NCI-H1105 (cell line): ENCODE measurements around the gene ZNF174.
A peak's percentile ranks its signal among the peaks of the same experiment; 100 is the strongest.

ENCODE experiments used
- DNase-seq: peaks from one replicate; lab custom pipeline; 2025; lab: John Stamatoyannopoulos, UW

The ZNF174 gene

DNA sequence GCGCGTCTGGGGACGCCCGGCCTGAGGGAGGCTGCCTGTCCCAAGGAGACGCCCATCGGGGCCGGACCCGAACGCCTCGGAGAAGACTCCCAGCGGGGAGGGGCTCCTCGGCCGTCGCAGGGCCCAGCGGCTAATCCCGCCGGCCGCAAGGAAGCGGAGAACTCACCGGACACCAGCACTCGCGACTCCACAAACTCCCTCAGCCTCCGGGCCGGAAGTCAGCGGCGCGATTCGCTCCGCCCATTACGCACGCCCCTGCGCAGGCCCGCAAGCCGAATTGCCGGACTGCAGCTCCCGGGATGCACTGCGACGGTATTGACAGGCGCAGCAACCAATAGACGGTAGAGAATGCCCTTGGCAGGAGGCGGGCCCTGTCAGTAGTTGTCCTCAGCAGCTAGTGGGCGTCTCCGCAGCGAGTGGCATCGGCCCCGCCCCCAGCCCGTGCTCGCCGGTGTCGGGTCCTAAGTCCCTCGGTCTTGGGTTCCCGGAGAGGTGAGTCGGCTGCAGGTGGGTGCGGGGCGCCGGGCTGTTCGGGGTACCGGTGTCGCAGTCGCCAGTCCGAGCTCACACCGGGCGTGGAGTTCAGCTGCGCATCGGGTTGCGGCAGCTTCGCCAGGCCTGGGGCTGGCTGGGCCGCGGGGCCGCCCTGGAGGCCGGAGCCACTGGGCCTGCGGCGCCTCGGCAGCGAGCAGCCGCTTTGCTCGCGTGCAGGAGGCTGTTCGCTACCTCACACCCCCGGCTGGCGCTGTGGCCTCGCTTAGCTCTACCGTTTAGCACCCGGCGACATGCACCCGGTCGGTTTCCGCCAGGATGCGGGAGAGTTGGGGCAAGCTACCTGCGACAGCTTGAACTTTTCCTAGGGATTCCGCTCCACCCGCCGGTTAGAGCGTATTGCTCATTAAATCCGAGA is at the start of gene ZNF174, which contains the start of gene ZSCAN32:
Gene ZNF174 (plus strand): TSS at position 437 of the 910 bp plus-strand sequence. CDS start 790 bp downstream, outside the sequence.
Gene ZSCAN32 (minus strand): TSS at position 226 of the 910 bp plus-strand sequence. CDS start 3,447 bp downstream, outside the sequence.
- peak; percentile 85 for DNase-seq

DNA sequence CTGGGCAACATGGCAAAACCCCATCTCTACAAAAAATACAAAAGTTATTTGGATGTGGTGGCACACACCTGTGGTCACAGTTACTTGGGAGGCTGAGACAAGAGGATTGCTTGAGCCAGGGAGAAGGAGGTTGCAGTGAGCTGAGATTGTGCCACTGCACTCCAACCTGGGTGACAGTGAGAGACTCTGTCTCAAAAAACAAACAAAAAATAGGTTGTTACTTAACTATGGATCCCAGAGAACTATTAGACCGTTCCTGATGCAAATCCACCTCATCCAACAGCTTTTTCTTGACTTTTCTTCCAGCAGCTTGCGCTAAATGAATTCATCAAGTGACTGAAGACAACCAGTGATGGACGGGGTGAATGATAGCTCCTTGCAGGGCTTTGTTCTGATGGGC is 45.4 kb upstream of the ZNF174 start, which contains the start of gene OR2C1:
Gene OR2C1 (plus strand): TSS at position 301 of the 400 bp plus-strand sequence. CDS start 52 bp downstream, at position 353.
- DNase-seq, result no peak

DNA sequence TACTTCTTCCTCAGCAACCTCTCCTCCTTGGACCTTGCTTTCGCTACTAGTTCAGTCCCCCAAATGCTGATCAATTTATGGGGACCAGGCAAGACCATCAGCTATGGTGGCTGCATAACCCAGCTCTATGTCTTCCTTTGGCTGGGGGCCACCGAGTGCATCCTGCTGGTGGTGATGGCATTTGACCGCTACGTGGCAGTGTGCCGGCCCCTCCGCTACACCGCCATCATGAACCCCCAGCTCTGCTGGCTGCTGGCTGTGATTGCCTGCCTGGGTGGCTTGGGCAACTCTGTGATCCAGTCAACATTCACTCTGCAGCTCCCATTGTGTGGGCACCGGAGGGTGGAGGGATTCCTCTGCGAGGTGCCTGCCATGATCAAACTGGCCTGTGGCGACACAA is 44.9 kb upstream of the ZNF174 start:
- no peak for DNase-seq

DNA sequence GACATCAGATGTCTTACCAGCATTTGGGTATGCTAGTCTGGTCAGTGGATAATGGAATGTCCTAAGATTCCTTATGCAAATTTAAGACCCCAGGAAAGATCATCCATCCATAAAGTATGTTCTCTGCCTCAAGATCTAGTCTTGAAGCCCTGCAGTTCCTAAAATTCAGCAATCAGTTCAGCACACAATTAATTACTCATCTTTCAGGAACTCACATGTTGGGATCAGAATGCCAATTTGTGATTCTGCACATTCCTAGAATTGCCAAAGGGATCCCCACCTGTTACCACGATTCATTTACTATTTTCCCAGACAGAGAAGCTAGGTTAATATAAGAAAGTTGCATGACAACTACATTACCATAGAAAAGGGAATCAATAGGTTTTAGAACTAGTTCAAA is 42.1 kb upstream of the ZNF174 start:
- DNase-seq, result no peak

DNA sequence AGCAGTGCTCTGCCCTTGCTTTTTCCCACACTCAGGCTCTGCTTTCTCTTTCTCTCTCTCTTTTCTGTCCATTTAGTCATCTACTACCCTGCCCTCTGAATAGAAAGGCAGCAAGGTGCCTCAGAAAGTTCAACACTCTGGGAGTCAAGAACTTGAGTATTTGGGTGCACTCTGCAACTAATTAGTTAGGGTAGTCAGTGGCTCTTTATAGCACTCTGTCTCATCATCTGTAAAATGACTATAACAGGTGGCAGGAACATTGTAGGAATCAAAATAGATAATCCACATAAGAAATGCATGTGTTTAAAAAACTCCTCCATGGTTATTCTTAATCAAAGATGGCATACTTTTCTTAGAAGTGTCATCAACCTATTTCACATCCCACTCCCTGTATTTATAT is 38.1 kb upstream of the ZNF174 start:
- DNase-seq, result no peak

DNA sequence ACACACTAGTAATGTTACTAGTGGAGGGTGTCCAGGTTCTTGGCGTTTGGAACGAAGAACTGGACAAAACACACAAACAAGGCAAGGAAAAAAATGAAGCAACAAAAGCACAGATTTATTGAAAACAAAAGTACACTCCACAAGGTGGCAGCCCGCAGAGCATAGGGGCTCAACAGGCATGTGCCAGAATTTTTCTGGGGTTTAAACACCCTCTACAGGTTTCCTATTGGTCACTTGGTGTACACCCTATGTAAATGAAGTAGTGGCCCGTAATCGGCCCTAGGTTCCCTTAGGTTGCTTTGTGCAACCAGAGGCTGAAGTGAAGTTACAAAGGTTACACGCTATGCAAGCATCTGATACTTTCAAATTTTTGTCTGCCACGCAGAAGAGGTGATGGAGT is 37.2 kb upstream of the ZNF174 start:
- DNase-seq, result no peak

DNA sequence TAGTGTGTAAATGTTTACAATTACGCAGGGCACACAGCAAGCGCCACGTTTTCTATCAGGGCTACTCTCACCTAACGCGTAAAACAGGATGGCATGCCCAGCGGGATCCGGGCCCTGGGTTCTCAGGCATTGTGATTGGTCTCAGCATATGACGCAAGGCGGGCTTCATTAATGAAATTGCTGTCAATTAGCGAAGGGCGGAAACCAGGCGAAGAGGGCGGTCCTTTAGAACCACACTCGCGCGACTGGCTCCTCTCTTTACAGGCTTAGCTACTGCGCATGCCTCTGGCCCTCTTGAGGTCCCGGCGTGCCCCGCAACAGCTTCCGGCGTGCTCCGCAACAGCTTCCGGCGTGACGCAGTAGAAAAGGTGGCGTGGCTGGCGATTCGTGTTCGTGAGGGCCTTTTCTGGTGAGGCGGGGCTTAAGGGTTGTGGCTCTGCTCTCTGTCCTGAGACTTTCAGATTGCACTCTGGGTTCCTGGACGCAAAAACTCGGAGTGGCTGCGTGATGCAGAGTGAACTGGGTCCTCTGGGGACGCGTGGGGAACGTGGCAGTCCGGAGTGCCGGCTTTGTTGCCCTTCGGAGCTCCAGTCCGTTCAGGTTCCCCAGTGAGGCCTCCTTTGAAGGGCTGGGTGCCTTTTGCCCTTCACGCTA is 36.1 kb upstream of the ZNF174 start:
- no peak for DNase-seq

DNA sequence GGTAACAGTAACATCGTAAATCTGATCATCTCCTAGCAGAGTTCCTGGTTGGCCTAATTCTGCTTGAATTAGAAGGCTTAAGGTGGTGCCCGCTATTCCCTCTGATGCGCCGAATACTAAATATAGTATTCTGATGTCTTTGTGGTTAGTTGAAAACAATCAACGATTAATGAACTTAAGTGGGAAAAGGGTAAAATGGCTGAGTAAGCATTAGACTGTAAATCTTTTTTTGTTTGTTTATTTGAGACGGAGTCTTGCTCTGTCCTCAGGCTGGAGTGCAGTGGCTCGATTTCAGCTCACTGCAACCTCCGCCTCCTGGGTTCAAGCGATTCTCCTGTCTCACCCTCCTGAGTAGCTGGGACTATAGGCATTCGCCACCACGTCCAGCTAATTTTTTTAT is 31.9 kb upstream of the ZNF174 start:
- no peak for DNase-seq

DNA sequence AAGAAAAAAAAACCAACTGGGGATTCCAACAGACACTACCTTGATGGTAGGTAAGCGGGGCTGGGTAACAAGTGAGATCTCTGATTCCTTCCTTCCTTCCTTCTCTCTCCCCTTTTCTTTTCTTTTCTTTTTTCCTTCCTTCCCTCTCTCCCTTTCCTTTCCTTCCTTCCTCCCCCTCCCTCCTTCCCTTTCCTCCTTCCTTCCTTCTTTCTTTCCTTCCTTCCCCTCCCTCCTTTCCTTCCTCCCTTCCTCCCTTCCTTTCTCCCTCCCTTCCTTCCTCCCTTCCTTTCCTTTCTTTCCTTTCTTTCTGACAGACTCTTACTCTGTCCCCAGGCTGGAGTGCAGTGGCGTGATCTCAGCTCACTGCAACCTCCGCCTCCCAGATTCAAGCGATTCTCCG is 25.3 kb upstream of the ZNF174 start:
- DNase-seq, result no peak

DNA sequence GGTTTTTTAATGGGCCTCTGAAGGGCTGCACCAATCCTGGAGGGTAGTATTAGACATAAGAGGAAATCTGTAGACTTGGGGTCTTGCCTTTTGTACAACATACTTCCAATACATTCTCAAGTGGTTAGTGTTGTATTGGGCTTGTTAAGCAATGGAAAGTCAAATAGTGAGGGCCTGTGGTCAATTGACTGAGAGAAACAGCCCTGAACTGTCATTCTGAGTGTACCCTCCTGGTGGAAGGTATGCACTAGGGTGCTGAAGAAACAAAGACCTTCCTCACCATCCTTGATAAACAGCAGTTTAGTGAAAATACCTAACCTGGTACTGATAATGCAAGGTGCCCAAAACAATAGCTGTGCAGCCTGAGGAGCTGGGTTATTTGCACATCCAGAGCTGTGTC is 23.1 kb upstream of the ZNF174 start:
- no peak for DNase-seq

DNA sequence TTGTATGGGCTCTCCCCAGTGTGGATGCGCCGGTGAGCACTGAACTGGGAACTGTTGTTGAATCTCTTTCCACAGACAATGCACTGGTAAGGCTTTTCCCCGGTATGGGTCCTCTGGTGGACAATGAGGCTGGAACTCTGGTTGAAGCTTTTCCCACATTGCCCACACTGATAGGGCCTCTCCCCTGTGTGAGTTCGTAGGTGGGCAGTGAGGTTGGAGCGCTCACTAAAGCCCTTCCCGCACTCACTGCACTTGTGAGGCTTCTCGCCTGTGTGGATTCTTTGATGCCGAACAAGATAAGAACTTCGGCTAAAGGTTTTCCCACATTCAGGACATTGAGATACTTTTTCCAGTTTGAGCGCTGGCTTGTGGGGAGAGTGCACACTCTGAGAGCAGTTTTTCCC is 18.0 kb upstream of the ZNF174 start:
- no peak for DNase-seq

DNA sequence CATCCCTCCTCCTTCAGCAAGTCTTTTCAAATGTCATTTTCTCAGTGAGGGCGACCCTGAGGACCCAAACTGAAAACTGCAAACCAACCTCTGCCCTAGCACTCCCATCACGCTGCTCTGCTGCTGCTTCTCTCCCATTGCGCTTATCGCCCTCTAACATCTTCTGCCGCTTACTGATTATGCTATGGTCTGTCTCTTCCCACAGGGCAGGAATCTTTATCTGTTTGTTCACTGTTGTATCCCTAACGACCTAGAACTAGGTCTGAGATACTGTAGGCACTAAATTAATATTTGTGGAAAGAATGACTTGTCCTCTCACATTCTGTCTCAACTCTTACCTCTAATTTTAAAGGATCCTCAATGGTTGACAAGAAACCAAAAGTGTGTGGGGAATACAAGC is 12.7 kb upstream of the ZNF174 start:
- no peak for DNase-seq

DNA sequence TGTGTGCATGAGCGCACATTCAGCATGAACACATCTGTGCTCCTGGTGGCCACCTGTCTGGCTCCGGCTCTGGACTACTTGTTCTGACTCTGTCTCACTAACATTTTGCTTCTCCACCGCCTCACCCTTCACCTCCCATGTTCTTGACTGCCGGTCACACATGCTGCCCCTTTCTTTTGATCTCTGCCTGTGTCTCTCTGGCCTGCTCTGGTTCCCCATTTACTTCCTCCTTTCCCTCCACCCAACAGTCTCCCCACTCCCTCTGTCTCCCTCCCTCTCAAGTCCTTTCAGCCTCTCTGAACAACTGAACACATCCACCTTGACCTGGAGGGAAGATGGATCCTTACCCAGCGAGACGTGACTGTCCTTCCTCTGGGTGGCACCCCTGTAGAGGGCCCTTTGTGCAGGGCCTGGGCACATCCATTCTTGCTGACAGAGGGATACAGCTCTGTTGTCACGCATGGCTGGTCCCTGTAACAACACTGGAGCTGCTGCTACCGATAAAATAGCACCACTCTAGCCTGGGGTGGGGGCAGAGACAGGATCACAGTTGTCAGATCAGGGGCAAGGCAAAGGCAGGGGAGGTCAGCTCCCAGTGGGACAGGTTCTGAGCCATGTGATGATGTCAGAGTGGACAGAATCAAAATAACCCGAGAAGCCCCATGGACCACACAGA is 11.2 kb upstream of the ZNF174 start:
- no peak for DNase-seq

DNA sequence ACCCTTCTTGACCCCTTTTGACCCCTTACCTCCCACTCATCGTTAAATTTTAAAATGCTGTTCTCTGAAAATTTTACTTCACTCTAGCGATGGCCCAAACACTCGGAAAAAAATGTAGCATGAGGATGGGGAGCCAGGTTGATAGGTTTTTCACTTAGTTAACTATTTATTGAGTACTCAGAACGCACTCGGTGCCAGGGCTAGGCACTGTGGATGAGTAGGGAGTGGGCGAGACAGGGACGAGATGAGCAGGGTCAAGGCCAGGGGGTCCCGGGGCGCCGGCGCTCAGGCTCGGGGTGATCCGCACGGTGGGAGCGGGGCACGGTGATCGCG is 603 bp upstream of the ZNF174 start:
- DNase-seq, result no peak

DNA sequence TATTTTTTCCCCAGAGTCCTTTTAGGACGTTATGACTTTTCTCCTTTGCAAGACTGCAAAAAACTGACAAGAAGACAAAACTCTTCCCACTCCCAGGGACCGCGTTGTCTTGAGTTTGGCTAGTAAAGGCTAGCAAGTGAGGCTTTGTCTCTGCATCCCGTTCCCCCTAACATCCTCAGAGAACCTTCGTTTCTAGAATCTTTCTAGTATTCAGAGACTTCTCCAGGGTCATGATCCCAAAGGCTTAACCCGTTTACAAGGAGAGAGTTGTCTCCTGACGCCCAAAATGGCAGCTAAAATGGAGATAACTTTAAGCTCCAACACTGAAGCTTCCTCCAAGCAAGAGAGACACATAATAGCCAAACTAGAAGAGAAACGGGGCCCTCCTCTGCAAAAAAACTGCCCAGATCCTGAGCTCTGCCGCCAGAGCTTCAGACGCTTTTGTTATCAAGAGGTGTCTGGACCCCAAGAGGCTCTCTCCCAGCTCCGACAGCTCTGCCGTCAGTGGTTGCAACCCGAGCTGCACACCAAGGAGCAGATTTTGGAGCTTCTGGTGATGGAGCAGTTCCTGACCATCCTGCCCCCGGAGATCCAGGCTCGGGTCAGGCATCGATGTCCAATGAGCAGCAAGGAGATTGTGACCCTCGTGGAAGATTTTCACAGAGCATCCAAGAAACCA is 843 bp downstream of the ZNF174 start:
- no peak for DNase-seq

DNA sequence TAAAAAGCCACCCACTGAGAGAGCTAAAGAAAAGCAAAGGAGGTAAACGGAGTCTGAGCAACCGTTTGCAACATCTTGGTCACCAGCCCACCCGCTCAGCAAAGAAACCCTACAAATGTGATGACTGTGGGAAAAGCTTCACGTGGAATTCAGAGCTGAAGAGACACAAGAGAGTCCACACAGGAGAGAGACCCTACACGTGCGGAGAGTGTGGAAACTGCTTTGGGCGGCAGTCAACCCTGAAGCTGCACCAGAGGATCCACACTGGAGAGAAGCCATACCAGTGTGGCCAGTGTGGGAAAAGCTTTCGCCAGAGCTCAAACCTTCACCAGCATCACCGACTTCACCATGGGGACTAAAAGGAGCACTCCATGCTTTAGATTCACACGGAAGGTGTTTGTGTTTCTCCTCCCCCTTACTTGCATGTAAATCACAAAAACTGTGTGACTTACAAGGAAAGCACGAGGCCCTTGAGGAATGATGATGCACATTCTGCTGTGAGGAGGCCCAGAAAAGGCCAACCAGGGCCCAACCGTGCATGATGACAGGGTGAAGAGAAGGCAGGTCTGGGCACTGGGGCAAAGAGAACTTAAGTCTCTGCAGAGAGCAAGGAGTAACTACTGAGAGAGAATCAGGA is 7.7 kb downstream of the ZNF174 start:
- no peak for DNase-seq

DNA sequence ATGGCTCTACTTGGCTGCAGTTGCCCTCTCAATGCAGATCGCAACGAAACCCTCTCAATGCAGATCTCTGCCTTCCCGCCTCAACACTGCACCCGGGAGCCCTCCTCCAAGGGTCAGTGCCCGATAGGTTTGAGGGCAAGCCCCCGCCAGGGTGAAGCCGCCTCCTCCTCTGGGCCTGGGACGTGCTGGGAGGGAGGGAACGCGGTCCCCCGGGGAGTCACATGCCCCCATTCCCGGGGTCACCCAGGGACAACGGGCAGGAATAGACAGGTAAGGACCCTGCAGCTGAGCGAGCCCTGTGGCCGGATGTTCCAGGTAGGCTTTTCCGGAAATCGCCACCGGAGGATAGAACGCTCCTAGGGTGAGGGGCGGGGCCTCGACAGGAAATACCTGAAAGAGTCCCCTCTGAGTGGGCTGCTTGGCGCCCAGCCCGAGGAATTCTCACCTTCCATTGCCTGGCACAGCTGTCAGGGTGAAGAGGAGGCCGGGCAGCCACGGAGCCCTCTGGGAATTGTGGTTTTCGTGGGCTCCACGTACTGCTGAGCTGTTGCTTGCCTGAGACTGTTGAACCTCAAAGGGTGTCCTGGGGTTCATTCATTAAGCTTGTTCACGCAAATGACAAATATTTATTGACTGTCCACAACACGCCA is 12.8 kb downstream of the ZNF174 start:
- no peak for DNase-seq

DNA sequence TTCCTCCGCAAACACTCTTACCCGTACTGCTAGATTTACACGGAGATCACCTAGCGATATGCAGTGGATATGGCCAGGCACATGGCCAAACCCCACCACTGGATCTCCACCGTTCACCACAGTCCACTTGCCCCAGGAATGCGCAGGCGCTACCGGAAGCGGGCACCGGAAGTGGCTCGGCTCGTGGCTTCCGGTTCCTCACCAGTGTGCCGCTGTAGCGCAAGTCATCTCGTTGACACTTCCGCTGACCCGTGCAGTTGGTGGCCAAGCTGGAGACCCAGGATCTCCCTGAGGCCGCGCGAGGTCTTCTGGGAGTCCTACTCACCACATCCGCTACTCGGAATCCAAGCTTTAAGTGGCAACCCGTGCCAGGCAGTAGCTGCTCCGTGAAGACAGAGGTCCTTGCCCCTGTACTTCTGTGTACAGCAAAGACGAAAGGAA is 30.8 kb downstream of the ZNF174 start:
- DNase-seq, result no peak

DNA sequence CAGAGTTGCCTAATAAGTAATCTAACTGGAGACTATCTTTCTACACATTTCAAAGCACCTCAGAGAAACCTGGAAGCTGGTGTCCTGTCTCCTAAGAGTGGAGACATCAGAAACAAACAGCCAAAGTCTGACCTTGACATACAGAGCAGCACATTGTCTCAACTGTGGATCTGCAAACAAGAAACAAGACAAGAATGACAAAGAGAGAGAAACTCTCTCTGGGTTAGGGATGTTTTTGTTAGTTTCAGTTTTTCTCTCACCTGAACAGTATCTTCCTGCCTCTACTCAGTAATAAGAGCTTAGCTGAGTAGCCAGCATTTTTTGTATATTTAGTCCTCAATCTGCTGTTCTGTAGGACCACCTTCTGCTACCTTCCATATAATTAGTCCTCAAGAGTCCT is 33.4 kb downstream of the ZNF174 start:
- DNase-seq, result no peak

DNA sequence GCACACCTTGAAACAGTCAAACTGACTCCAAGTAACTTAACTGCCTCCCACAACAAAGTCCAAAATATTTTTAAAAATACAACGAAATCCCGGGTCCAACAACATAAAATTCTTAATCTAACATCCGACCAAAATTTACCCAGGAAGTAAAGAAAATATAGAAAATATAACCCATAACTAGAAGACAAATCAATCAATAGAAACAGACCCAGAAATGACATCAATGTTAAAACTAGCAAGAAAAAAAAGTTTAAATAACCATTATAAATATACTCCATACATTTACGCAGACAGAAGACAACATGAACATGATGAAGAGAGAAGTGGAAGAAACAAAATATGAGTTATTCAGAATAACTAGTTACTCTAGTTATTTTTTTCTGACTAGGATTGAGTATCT is 38.6 kb downstream of the ZNF174 start:
- no peak for DNase-seq
